HEK293 (cell line): ENCODE data around the gene GNB2.

Experiments
- CTCF ChIA-PET: fragments of 350-600 bp; formaldehyde crosslinking; extraction: SDS; loops from one replicate; lab custom pipeline; 2021; ENCODE audit warnings: antibody characterized with exemption; lab: Yijun Ruan, JAX
- POLR2A ChIA-PET: fragments of 300-600 bp; formaldehyde crosslinking; extraction: SDS; loops from one replicate; lab custom pipeline; 2020; ENCODE audit warnings: antibody characterized with exemption, inconsistent platforms; lab: Yijun Ruan, JAX
- H3K27ac ChIP-seq: fragments of 200-500 bp; sonication (Bioruptor generic); 2 replicates; pipeline ENCODE4 v1.5.1; 2014; ENCODE audit warnings: low read depth, low read length, control low read depth, inconsistent platforms; ENCODE audit errors: extremely low read depth
- H3K36me3 ChIP-seq, 2 experiments: fragments of 200-500 bp in 1 of 2; sonication (Bioruptor generic) in 1 of 2; 1 replicate in 1 of 2; 2 replicates in 1 of 2; pipeline ENCODE4 v1.5.1; 2014 to 2017; ENCODE audit warnings: inconsistent platforms in 2 of 2, low read length in 2 of 2; ENCODE audit not compliant: control insufficient read depth in 2 of 2, insufficient read depth in 1 of 2
- H3K4me1 ChIP-seq: fragments of 200-500 bp; sonication (Bioruptor generic); 2 replicates; pipeline ENCODE4 v1.5.1; 2014; ENCODE audit warnings: mild to moderate bottlenecking, low read length, inconsistent platforms; ENCODE audit not compliant: control insufficient read depth, insufficient read depth
- H3K4me3 ChIP-seq: 2 replicates; pipeline ENCODE4 v1.5.1; 2011; ENCODE audit warnings: low read depth, mild to moderate bottlenecking, control low read depth, low read length, moderate library complexity
- H3K9me3 ChIP-seq: fragments of 200-500 bp; sonication (Bioruptor generic); 2 replicates; pipeline ENCODE4 v1.5.1; 2014; ENCODE audit warnings: low read depth, low read length, inconsistent platforms; ENCODE audit not compliant: control insufficient read depth, insufficient read depth
- GLI4 ChIP-seq: fragments of 450-650 bp; formaldehyde crosslinking; IDR thresholded peaks from 2 replicates; pipeline ENCODE4 v1.5.1; 2016; ENCODE audit warnings: missing biosample characterization, missing genetic modification characterization
- KLF7 ChIP-seq: fragments of 450-650 bp; formaldehyde crosslinking; IDR thresholded peaks from 2 replicates; pipeline ENCODE4 v1.5.1; 2016; ENCODE audit warnings: missing biosample characterization, missing genetic modification characterization, borderline replicate concordance
- PATZ1 ChIP-seq: fragments of 450-650 bp; formaldehyde crosslinking; IDR thresholded peaks from 2 replicates; pipeline ENCODE4 v1.5.1; 2016; ENCODE audit warnings: missing biosample characterization, missing genetic modification characterization
- PRDM10 ChIP-seq: fragments of 450-650 bp; formaldehyde crosslinking; IDR thresholded peaks from 2 replicates; pipeline ENCODE4 v1.5.1; 2016; ENCODE audit warnings: missing biosample characterization, missing genetic modification characterization
- SP2 ChIP-seq: fragments of 450-650 bp; formaldehyde crosslinking; IDR thresholded peaks from 2 replicates; pipeline ENCODE4 v1.5.1; 2016; ENCODE audit warnings: missing biosample characterization, missing genetic modification characterization
- ZBTB17 ChIP-seq: fragments of 450-650 bp; formaldehyde crosslinking; IDR thresholded peaks from 2 replicates; pipeline ENCODE4 v1.5.1; 2016; ENCODE audit warnings: missing biosample characterization, missing genetic modification characterization
- ZBTB26 ChIP-seq: fragments of 450-650 bp; formaldehyde crosslinking; optimal IDR thresholded peaks from 2 replicates; pipeline ENCODE3; 2016; ENCODE audit warnings: missing biosample characterization, mild to moderate bottlenecking, missing genetic modification characterization
- ZFHX2 ChIP-seq: fragments of 450-650 bp; formaldehyde crosslinking; conservative IDR thresholded peaks from 2 replicates; pipeline ENCODE4 v1.5.1; 2016; ENCODE audit warnings: missing biosample characterization, missing genetic modification characterization
- ZIC2 ChIP-seq: fragments of 450-650 bp; formaldehyde crosslinking; IDR thresholded peaks from 2 replicates; pipeline ENCODE4 v1.5.1; 2016; ENCODE audit warnings: missing biosample characterization, missing genetic modification characterization
- ZNF214 ChIP-seq: fragments of 450-650 bp; formaldehyde crosslinking; IDR thresholded peaks from 2 replicates; pipeline ENCODE4 v1.5.1; 2017; ENCODE audit warnings: missing biosample characterization, mild to moderate bottlenecking, missing genetic modification characterization, borderline replicate concordance
- ZNF292 ChIP-seq: fragments of 450-650 bp; formaldehyde crosslinking; IDR thresholded peaks from 2 replicates; pipeline ENCODE4 v1.5.1; 2016; ENCODE audit warnings: low read depth, missing biosample characterization, missing genetic modification characterization, borderline replicate concordance
- ZNF423 ChIP-seq: fragments of 450-650 bp; formaldehyde crosslinking; IDR thresholded peaks from 2 replicates; pipeline ENCODE4 v1.5.1; 2016; ENCODE audit warnings: missing biosample characterization, missing genetic modification characterization
- ZNF514 ChIP-seq: fragments of 450-650 bp; formaldehyde crosslinking; IDR thresholded peaks from 2 replicates; pipeline ENCODE4 v1.5.1; 2016; ENCODE audit warnings: missing biosample characterization, missing genetic modification characterization
- ZNF660 ChIP-seq: fragments of 450-650 bp; IDR thresholded peaks from 2 replicates; pipeline ENCODE4 v1.5.1; 2018; ENCODE audit warnings: missing biosample characterization, mild to moderate bottlenecking, missing genetic modification characterization

GNB2 gene

GRCh38 chr7:100632951-100633717 is 40.4 kb upstream of the GNB2 start (continued):
- peak; percentile 38 for TF ChIP-seq PATZ1 (tag by site-specific recombination)
- 0 out of 2 replicates have a peak, but pooled peaks have one; percentile 12 for TF ChIP-seq SP2 (tag by site-specific recombination)
- TF ChIP-seq ZIC2, result 0 out of 2 replicates have a peak, but pooled peaks have one; percentile 16
- TF ChIP-seq ZNF423, result peak; percentile 48; the same call in 1 of the 2 replicates
- no peak for TF ChIP-seq ZNF292 (tag by site-specific recombination)
- TF ChIP-seq ZBTB17 (tag by site-specific recombination), result no peak
- TF ChIP-seq PRDM10 (tag by site-specific recombination), result peak; percentile 34; the same call in 1 of the 2 replicates
- peak; percentile 76 for TF ChIP-seq ZBTB26 (tag by site-specific recombination)
- TF ChIP-seq ZFHX2 (tag by site-specific recombination), result 0 out of 2 replicates have a peak, but pooled peaks have one; percentile 19

- Histone ChIP-seq H3K4me3 (no peak overlapping the region), H3K36me3 (no peaks in the 10 kb centered on the region), H3K4me1 (no peaks in the 10 kb centered on the region), H3K9me3 (no peaks in the 10 kb centered on the region), H3K27ac (no peak overlapping the region)
- TF ChIP-seq ZNF514 (tag by site-specific recombination), result no peak
- TF ChIP-seq GLI4 (tag by site-specific recombination), result 0 out of 2 replicates have a peak, but pooled peaks have one; percentile 43
- no peak for TF ChIP-seq ZNF214
- TF ChIP-seq ZNF660 (tag by site-specific recombination), result no peak
- TF ChIP-seq KLF7 (tag by site-specific recombination), result no peak
- ChIA-PET POLR2A (interaction anchor here (2.5 kb wide), 1 partner anchor 54 kb away, joined by 8 read pairs; the partner anchor contains the start of genes FBXO24 and LRCH4), CTCF (interaction anchor here (0.6 to 0.7 kb wide), 2 partner anchors 10 to 171 kb away, joined by 3 read pairs; no protein-coding TSS in a partner anchor)
Measured at GRCh38 chr7:100639995-100640516, 33.5 kb upstream of the GNB2 start.
